CD4-positive, alpha-beta T cell treated with Interleukin-6 at 100 ng/mL for 8 hours (primary cell): ENCODE results near the gene CDK3.
"Not testable (repeated sequence)": the region's sequence is repeated elsewhere in the genome, so short reads cannot be mapped to it uniquely, and the experiment has no call there.

Source experiments
- DNase-seq: peaks from one replicate; pipeline ENCODE4 v3.0.0-alpha.2; 2020; ENCODE audit warnings: mixed read lengths, low spot score

The CDK3 gene

DNA sequence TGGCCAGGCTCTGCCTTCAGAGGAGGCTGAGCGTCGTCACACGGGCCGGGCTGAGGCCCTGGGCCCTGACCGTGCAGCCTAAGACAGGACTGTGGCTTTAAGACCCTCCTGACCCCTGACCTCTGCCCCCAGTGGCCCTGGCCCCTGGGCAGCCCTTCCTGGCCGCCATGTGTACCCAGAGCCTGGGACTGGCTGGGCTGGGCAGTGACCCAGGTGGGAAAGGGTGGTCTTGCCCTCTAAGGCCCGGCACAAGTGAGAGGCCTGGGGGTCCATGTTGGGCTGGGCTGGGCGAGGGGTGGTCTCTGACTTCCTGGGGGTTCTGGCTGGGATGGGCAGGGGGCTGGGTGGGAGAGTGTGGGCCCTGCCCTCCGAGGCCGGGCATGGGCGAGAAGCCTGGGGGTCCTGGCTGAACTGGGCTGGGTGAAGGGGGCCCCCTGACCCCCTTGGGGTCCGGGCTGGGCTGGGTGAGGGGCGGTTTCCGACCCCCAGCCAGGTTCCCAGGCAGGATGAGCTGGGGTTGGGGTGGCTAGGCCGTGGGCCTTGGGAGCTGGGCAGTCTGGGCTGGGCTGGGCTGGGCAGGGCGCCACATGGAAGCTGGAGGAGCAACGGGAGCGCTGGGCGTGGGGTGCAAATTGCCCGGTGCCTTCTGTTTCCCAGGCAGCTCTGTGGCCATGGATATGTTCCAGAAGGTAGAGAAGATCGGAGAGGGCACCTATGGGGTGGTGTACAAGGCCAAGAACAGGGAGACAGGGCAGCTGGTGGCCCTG lies at the start of gene CDK3:
CDK3 (plus strand) TSS at position 101 of the 767 bp plus-strand sequence; CDS start at position 672, 571 bp downstream.
- no peak for DNase-seq

GRCh38 chr17:75950855-75951554 lies 49.6 kb upstream of the CDK3 start:
- no peak for DNase-seq

DNA sequence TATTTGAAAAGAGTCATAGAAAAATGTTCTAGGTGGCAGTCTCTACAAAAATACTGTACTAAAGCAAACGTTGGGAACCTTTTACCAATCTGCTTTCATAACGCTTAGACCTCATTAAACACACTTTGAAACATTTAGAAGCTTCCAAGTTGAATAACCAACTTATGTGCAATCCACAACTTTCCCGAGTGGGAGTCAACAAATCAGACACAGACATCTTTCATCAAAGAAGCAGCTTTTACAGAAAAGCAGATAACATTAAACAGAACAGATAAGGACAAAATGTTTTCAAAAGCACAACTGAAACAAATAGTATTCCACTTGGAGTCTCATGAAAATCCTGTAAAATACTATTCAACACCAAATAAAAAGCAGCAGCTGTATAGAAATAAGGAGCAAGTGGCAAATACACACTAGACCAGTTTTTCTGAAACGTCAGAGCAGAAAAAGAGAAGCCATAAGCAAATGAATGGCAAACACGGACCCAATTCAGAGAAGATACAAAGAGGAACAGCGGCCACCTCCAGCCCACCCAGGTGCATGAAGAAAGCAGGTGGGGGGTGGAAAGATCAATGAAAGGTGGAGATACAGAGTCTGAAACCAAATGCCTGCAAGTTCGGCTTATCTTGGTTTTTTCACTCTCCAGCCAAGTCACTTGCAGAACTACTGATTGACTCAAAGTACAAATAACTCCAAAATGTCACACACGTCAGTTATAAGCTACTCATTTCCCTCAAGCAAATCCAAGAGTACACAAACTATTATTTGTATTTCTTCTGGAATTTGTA lies 41.4 kb upstream of the CDK3 start:
- no peak for DNase-seq

GRCh38 chr17:75959839-75960511 lies 40.7 kb upstream of the CDK3 start:
- DNase-seq = no peak

DNA sequence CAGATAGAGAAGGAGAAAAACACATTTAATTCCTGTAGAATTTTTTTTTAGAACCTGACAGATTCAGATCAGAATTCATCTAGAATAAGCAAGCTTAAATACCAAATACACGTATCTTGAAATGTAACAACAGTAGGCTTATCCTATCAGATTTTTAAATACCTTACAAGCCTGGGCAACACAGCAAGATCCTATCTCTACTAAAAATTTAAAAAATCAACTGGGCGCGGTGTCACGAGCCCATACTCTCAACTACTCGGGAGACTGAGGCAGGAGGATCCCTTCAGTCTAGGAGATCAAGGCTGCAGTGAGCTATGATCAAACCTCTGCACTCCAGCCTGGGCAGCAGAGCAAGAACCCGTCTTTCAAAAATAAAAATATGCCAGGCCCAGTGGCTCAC lies 35.2 kb upstream of the CDK3 start:
- no peak for DNase-seq

DNA sequence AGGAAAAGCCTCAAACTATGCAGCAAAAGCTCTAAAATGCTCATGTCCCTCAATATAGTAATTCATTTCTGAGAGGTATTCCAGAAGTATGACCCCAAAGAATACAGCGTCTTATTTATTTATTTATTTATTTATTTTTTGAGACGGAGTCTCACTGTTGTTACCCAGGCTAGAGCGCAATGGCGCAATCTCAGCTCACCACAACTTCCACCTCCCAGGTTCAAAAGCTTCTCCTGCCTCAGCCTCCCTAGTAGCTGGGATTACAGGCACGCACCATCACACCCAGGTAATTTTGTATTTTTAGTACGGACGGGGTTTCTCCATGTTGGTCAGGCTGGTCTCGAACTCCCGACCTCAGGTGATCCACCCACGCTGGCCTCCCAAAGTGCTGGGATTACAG lies 31.6 kb upstream of the CDK3 start:
- DNase-seq = not testable (repeated sequence)

DNA sequence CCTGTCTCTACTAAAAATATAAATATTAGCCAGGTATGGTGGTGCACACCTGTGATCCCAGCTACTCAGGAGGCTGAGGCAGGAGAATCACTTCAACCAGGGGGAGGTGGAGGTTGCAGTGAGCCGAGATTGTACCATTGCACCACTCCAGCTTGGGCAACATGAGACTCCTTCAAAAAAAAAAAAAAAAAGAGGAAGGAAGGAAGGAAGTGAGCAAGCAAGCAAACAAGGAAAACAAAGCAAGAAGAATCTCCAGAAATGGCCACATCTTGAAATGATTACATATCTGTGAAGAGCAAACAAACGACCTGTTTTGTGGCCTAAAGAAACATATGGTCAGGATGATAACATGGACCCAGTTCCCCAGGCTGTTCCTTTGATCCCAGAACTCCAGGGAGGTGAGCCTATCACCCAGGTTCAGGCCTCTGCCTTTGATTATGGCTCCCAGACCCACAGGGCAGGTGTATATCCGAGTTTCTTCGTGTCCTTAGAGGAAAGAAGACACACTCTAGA lies 30.6 kb upstream of the CDK3 start:
- no peak for DNase-seq

DNA sequence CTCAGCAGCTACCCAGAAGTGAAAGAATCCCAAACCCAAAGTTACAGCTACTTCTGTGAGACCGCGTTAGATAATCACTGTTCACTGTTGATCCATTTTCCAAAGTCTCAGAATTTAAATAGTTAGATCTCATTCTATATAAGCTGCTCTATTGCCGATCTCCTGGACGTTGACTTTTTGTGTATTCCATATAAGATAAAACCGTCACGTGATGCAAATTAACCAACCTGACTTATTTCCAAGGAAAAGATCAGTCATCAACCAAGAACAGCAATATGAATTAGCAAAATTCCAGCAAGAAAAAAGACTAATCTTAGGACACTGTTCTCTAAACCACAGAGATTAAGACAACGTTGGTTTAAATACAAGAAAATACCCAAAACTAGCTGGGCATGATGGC lies 30.0 kb upstream of the CDK3 start:
- DNase-seq = no peak

DNA sequence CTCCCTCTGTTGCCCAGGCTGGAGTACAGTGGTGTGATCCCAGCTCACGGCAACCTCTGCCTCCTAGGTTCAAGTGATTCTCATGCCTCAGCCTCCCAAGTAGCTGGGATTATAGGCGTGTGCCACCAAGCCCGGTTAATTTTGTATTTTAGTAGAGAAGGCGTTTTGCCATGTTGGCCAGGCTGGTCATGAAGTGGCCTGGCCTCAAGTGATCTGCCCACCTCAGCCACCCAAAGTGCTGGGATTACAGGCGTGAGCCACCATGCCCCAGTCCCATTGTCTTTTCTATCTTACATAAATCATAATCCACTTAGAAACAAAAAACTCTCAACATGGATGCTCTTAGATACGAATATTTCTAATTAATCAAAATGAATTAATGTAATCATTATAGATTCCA lies 25.5 kb upstream of the CDK3 start:
- DNase-seq = not testable (repeated sequence)

DNA sequence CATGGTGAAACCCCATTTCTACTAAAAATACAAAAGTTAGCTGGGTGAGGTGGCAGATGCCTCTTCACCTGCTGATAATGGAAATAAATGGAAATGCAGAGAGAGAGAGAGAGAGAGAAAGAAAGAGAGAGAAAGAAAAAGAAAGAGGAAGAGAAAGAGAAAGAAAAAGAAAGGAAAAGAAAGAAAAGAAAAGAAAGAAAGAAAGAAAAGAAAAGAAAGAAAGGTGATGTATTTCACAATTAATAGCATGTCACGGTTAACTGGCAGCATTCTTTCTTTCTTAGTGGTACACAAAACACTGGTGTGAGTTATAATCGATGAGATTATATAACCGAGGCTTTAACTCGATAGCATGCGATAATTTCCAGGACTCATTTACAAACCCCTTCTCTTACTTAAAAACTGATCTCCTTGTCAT lies 24.9 kb upstream of the CDK3 start:
- no peak for DNase-seq

GRCh38 chr17:75976175-75976848 lies 24.3 kb upstream of the CDK3 start:
- DNase-seq = no peak

- DNase-seq = peak; percentile 95
Measured at GRCh38 chr17:75978938-75979704, 21.5 kb upstream of the CDK3 start, which contains the start of the genes ACOX1 and TEN1. Gene ACOX1 (minus strand): TSS chr17:75979166. CDS start chr17:75979073, 93 bp downstream. Gene TEN1 (plus strand): TSS chr17:75979240. CDS start chr17:75986193, 6,953 bp downstream.

DNA sequence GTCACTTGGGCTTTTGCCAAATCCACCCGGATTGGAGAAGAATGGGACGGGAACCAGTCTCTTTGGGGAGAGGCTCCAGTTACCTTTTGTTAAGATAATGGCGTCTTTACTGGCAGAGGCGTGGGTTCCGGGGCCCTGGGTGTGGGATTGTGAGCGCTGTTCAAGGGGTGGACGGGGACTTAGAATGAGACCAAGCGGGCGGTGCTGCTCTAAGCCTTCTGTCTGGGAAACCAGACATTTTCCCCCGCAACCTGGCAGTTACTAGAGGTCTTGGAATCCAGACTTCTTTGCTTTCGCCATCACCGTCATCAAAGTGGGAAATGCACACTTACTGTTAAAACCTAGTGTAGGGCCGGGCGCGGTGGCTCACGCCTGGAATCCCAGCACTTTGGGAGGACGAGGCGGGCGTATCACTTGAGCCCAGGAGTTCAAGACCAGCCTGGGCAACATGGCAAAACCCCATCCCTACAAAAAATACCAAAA lies 20.9 kb upstream of the CDK3 start:
- DNase-seq = no peak

- no peak for DNase-seq
Measured at GRCh38 chr17:75980188-75981018, 20.3 kb upstream of the CDK3 start.

DNA sequence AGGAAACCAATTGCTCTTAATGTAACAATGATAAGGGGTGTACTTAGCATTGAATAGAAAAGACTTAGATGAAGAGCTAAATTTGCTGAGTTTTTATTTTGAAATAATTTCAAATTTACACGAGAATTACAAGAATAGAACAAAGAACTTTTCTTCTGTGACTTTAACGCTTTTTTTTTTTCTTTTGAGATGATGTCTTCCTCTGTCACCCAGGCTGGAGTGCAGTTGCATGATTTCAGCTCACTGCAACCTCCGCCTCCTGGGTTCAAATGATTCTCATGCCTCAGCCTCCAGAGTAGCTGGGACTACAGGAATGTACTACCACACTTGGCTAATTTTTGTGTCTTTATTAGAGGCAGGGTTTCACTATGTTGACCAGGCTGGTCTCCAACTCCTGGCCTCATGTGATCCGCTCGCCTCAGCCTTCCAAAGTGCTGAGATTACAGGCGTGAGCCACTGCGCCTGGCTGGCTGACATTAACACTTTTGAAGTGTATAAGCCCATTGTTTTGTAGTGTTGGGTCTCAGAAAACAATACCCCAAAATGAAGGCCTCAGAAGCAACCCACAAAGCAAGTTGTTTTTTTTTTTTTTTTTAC lies 19.5 kb upstream of the CDK3 start:
- DNase-seq = no peak

GRCh38 chr17:75983501-75984181 lies 17.0 kb upstream of the CDK3 start:
- DNase-seq = no peak

DNA sequence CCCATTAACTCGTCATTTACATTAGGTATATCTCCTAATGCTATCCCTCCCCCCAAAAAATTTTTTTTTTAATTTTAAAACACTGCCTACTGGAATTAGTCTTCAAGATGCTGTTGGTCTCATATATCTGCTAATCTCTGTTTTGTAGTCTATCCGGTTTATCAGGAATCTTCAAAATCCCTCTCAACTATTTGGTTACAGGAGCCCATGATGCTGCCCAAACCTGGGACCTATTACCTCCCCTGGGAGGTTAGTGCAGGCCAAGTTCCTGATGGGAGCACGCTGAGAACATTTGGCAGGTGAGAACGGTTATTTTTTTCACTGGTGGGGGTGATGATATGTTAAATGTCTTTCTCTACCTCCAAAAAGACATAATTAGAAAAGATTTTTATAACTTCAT lies 14.7 kb upstream of the CDK3 start:
- DNase-seq = no peak

DNA sequence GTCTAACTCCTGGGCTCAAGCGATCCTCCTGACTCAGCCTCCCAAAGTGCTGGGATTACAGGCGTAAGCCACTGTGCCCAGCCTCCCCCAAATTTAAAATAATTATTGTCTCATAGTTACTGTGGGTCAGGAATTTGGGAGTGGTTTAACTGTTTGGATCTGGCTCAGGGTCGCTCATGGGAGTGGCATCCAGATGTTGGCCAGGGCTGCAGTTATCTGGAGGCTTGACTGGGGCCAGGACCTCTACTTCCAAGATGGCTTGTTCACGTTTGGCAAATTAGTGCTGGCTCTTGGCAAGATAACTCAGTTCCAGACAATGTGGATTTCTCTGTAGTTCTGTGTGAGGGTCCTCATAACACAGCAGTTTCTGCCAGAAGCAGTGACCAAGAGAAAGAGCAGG lies 13.6 kb upstream of the CDK3 start:
- no peak for DNase-seq
